Fibroblast of skin of abdomen (primary cell): ENCODE measurements around the gene CNOT11.
"Not testable (repeated sequence)": the region's sequence is repeated elsewhere in the genome, so short reads cannot be mapped to it uniquely, and the experiment has no call there.

Source experiments
- DNase-seq: peaks from one replicate; pipeline ENCODE4 v3.0.0-alpha.2; 2013

CNOT11 gene

GRCh38 chr2:101310834-101311695, 58.4 kb downstream of the CNOT11 start:
- DNase-seq, result no peak

GRCh38 chr2:101311696-101312017, 59.0 kb downstream of the CNOT11 start:
- DNase-seq, result no peak

GRCh38 chr2:101316568-101316967, 63.9 kb downstream of the CNOT11 start:
- not testable (repeated sequence) for DNase-seq
